ENCODE results near the gene TNRC6C.

TNRC6C gene, protein sequence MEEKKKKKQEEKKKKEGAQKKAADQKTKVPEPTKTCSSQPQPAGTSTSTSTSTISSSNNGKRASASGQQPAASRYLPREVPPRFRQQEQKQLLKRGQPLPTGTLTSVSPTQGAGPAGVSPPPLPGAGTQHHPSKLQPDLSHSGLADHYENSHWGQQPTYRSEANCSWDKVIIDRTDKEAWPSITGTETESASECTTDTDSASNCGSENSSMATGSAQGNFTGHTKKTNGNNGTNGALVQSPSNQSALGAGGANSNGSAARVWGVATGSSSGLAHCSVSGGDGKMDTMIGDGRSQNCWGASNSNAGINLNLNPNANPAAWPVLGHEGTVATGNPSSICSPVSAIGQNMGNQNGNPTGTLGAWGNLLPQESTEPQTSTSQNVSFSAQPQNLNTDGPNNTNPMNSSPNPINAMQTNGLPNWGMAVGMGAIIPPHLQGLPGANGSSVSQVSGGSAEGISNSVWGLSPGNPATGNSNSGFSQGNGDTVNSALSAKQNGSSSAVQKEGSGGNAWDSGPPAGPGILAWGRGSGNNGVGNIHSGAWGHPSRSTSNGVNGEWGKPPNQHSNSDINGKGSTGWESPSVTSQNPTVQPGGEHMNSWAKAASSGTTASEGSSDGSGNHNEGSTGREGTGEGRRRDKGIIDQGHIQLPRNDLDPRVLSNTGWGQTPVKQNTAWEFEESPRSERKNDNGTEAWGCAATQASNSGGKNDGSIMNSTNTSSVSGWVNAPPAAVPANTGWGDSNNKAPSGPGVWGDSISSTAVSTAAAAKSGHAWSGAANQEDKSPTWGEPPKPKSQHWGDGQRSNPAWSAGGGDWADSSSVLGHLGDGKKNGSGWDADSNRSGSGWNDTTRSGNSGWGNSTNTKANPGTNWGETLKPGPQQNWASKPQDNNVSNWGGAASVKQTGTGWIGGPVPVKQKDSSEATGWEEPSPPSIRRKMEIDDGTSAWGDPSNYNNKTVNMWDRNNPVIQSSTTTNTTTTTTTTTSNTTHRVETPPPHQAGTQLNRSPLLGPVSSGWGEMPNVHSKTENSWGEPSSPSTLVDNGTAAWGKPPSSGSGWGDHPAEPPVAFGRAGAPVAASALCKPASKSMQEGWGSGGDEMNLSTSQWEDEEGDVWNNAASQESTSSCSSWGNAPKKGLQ (N-terminal part only)

DNA sequence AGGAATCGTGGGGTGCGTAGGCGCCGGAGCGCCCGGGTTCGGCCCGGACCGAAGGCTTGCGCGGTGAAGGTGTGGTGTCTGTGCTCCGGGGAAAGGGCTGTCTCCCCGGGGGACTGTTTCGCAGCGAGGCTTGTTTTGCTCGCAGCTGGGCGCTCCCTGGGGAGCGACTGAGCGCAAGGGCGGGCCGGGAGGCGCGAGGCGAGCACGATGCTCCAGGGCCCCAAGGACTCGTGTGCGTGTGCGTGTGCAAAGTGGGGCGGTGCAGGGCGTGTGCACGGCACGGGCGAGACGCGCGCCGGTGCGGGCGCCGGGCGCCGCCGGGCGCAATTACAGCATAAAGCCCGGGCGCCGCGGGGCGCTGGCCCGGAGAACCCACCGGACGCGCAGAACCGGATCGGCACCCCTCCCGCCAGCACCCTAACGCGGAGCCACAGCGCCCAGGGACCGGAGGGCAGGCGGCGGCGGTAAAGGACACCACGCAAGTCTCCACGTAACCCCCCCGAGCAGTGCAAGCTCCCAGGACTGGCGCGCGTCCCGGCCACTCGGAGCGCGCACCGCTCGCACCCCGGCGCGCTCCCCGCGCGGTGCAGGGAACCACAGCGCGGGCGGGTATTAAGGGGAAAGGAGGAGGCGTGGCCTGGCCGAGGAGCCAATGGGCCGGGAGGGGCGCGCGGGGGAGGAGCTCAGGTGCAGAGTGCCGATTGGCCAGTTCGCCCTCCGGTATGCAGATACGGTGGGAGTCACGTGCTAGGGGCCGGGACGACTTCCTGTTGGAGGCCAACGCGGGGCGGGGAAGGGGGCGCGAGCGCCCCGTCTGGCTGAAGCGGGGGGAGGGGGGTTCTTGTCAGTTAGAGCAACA lies at the start of gene TNRC6C:
TSS of gene TNRC6C (plus strand) at position 847 of the 859 bp plus-strand sequence. CDS start 45,504 bp downstream, outside the sequence.
- DNase-seq, result peak; percentile 98

DNA sequence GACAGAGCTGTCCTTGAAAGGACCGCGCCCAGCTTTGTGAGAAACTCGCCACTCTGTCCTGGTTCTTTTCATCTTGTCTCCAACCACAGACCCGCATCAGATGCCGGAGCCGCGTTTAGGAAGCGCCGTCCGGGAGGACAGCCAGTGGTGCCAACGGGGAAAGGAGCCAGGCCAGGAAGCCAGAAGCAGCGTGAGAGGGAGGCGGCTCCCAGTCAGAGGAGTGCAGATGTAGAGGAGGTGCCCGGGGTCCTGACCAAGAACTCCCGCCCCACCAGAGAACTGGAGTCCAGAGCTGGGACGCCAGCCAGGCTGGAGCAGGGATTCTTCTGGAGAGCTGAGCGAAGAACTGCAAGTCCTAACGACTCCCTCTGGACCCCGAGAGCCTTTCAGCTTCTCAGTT lies 49.3 kb upstream of the TNRC6C start:
- no peak for DNase-seq

DNA sequence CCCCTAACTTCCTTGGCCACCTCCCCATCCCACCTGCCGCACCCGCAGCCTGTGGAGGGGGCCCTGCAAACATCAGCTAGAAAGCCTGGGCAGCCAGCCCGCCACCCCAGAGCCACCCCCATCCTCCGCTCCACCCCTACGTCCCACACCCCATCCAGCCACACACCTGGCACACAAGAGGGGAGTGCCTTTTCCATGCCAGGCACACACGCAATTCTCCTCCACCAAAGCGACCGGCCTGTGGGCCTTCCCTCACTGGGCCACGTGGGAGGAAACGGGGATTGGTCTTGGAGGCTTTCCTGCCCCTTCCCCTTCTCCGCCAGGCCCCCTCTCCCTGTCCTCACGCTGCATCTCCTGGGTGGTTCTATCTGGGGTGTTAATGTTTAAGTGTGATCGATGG lies 48.7 kb upstream of the TNRC6C start:
- DNase-seq, result no peak

DNA sequence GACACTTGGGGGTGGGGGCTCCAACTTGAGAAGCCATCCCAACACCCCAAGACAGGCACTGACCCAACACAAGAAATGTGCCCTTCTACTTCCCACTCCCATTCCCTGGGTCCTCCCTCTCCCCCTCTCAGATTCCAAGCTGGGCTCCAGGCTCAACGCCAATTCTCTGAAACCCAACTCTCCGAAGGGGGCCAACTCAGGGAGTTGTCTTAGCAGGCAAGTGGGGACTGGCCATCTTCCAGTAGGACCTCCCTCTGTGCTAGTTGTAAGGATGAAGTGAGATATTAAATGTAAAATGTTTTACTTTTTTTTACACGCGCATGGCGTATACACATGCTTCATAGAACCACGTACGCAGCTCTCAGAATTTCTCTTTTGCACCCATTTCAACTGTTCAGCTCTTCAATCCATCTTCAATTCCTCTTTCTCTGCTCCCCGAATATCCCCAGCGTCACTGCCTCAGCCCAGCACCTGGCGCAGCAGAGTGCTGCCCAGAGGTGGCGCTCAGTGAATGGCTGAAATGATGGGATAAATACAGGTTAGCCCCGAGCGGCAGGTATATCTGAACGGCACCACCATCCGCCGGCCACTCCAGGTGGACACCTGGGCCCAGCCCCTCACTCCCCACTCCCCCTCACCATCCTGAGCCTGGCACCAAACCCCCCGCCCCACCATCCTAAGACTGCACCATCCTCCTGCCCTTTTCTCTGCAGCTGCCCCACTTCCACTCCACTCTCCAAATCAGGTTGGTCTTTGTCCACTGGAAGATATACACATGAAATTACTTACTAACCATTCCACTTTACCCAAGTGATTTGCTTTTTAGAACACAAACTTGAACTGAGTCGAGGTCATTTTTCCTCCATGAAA lies 43.9 kb upstream of the TNRC6C start:
- no peak for DNase-seq

DNA sequence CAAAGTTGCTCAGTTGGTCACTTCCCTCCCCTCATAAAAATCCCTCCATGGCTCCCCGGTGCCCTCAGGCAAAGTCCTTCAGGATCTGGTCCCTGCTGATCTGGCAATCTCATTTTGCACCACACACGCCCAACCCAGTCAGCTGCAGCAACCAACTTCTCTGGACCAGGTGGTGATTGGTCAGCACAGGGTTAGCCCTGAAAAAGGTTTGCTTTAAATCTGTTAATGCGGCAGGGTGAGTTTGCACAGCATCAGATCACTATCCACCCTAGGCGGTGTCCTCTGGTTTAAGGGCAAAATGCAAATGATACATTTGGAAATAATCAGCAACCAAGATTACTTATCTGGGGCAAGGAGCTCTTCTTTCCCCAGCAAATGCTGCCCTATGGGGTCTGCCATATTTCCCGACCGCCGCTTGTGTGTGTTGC lies 42.9 kb upstream of the TNRC6C start:
- DNase-seq, result no peak

DNA sequence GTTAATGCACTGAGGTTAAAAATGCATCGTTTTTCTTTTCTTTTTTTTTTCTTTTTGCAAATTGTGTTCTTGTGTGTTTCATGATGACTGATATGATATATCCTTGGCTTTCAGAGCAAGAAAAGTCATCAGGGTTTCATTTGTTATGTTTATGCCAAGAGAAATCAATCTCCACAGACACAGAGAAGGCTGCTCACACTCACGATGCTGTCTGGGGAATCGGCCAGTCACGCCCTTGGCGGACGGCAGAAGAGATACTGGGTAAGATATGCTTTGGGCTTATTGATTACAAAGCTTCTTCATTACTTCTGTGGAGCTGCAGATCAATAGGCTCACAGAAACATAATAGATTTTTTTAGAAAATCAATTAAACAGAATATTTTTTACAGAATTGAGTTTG lies 42.2 kb upstream of the TNRC6C start:
- no peak for DNase-seq

DNA sequence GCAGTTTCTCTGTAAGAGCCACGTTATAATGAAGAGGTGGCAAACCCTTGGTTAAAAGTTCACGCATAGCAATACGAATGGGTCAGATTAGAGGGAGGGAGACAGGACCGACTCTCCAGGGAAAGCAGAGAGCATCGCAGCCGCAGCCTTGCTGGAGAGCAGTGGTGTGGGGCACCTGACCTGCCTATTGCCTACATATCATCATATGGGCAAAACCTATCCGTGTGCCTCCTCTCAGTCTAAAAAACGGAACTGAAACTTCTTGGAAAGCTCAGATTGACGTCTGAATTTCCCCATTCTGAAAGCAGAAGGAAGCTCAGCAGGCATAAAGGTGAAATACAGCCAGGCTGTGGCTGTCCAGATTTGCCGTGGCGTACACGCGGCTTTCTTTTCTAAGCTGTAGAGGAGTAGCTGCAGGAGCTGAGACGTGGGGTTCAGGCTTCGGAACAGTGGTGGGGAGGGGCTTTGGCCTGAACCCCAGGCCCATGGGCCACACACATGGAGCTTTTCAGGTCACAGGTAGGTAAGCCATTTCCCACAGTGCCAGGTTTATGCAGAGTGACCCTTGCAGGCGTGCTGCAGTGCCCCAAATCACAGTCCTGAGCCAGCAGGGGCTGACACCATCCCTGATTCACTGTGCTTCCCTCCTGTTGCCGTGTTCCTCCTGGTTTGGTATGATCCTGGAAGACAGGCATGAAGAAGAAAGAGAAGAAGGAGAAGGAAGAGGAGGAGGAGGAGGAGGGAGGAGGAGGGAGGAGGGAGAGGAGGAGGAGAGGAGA lies 41.6 kb upstream of the TNRC6C start:
- no peak for DNase-seq

DNA sequence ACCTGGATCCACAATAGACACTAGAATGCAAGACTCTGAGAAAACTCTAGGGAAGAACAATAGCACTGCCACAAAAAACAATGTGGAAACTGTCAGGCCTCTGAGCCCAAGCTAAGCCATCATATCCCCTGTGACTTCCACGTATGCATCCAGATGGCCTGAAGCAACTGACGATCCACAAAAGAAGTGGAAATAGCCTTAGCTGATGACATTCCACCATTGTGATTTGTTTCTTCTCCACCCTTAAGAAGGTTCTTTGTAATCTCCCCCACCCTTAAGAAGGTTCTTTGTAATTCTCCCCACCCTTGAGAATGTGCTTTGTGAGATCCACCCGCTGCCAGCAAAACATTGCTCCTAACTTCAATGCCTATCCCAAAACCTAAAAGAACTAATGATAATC lies 39.2 kb upstream of the TNRC6C start:
- no peak for DNase-seq

DNA sequence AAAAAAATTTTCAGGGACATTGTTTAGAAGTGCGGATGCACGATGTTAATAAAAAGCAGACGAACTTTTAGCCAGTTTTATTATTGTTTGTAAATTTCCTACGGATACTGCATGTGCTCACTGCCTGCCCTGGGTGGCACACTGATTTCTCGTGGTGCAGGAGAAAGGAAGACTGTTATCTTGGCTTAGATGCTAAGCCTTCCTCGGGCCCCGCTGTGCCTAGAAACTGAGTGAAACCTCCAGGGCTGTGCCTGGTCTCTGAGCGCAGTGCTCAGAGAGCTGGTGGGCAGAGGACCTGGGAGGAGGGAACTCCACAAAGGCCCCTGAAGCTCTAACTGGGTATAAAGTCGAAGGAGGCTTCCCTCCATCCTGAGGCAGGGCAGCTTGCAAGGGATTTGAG lies 35.4 kb upstream of the TNRC6C start:
- DNase-seq, result no peak

DNA sequence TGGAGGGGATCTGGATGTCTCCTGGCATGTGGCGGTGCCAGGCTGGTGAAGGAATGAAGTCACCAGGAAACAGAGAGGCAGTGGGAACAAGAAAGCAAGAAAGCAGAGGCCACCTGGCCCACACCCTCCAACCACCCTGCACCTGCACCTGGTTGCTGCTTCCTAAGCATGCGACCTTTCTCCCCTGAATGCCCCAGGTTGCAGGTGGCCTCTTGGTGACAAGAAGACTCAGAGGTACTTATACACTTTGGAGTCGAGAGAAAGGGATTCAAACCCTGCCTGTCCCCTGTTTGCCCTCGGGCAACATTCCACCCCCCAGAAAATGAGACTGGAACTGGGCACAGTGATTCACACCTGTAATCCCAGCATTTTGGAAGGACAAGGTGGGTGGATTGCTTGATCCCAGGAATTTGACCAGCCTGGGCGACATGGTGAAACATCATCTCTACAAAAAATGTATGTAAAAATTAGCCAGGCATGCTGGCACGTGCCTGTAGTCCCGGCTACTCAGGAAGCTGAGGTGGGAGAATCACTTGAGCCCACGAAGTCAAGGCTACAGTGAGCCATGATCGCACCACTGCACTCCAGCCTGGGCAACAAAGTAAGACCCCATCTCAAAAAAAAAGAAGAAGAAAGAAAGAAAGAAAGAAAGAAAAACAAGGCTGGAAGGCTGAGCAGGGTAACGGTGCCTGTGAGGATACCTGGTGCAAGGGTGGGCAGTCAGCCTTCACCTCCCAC lies 34.6 kb upstream of the TNRC6C start:
- DNase-seq, result no peak

DNA sequence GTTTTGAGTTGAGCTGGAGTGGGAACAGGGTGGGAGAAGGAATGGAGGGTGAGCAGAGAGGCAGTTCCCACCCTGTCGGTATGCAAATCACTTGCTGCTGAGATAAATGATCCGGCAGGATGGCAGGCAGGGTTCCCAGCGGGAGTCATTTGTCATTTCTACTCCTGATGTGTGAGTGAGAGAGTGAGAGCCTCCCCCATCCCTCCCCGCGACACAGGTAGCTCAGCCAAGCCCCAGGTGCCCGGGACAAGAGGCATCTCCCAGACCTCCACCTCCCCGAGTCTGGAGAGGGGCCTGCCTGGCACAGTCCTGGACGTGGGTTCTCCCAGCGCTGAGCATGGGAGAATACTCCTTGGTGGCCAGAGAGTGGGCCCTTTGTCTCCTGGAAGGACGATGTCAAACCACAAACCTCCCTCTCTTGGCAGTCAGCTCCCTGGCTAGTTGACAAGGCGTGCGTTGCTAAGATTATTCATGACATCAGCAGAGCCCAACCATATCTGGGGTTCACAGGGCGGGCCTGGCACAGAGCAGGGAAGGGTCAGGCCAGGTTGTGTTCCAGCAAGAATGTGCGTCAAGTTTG lies 33.7 kb upstream of the TNRC6C start:
- no peak for DNase-seq

DNA sequence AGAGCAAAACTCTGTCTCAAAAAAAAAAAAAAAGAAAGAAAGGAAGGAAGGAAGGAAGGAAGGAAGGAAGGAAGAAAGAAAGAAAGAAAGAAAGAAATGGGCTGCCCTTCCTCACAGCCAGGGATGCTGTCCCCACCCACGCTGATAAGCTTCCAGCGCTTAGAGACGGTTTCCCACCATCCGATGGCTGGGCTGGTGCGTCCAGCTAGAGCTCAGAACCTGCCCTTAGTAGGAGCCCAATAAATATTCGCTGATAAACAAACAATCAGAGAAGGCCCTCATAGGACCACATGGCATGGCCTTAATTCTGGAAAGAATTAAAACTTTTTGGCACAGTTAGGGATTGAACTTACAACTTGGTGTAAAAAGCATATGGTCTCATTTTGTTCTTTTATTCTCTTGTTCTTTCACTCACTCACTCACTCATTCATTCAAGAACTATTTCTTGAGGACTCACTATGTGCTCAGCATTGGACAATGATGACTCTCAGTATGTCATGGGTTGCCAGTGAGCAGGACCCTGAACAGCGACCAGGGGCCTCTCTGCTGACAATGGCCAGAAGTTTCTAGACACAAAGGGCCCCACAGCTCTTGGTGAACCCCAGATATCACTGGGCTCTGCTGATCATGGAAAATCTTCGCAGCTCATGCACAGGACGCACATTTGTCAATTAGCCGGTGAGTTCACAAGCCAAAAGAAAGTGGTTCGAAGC lies 32.5 kb upstream of the TNRC6C start:
- no peak for DNase-seq

DNA sequence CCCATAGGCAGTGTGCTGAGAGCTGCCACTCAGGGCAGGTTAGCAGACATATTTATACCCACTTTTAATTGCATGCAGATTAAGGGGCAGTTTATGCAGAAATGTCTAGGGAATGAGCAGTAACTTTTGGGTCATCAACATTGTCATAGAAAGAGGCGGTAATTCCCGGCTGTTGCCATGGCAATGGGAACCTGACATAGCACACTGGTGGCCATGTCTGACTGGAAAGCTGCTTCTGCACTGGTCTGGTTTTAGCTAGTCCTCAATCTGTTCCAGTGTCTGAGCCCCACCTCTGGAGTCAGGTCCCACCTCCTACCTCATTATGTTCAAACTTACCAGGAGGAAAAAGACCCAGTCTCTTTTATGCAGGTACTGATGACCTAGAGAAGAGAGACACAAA lies 31.5 kb upstream of the TNRC6C start:
- DNase-seq, result no peak

DNA sequence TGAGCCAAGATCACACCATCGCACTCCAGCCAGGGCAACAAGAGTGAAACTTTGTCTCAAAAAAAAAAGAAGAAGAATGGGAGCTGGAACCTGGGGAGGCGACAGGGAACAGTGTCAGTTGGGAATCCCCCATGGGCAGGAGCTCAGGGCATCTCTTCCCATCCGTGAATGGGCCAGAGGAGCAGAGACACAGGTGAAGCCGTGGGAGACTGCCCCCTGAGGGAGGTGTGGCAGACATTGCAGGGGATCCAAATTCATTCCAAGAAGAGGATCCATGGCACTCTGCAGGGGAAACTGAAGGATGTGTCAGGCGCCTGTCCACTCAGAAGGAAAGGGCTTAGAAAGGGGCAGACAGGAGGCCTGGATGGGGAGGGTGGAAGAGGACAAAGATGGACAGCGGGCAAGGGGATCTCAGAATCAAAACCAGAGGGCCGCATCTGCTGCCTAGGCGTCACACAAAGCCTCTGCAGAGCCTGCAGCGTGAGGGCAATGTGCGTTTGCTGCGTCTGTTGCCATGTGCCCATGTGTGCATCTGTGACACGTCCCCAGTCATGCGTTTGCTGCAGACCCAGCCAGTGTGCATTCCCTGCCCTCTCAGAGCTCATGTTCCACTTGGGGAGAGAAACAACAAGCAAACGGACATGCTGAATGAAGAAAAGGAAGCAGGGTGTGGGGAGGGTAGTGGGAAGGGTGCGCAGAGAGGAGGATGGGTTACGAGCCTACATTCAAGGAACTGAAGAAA lies 30.6 kb upstream of the TNRC6C start:
- DNase-seq, result no peak

DNA sequence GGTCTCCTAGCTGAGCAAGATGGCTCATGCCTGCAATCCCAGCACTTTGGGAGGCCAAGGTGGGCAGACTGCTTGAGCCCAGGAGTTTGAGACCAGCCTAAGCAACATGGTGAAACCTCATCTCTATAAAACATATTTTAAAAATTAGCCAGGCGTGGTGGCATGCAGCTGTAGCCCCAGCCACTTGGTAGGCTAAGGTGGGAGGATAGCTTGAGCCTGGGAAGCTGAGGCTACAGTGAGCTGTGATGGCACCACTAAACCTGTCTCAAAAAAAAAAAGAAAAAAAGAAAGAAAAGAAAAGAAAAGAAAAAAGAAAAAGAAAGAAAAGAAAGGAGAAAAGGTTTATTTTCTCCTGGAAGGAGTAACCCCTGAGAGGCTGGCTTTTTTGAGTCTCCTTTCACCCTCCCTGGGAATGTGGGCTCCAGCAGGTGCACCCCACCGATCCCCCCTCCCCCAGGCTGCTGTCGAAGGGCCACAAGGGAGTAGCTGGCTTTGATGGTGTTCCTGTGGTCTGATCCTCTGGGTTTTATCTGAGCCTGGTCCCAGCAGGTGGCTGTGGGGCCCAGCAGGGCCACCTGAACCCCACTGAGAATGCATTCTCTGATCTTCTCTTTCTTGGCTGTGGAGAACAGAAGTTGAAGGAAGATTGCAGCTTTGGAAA lies 29.9 kb upstream of the TNRC6C start:
- DNase-seq, result no peak

DNA sequence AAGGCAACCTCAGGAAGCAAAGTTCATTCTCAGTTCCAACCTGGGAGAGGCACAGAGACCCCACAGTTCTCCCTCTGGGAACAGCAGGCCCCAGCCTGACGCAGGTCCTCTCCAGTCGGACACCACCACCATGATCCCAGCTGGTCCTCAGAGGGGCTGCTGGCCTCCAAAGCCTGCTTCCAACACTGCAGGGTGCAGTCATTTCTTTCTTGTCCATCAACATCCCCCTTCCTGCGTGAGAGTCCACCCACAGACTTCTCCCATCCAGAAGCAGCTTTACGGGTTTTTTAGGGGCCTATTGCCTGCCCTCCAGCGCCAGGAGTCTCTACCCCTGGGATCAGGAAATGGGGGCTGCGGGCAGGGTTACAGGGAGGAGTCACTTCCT lies 29.3 kb upstream of the TNRC6C start:
- DNase-seq, result no peak

DNA sequence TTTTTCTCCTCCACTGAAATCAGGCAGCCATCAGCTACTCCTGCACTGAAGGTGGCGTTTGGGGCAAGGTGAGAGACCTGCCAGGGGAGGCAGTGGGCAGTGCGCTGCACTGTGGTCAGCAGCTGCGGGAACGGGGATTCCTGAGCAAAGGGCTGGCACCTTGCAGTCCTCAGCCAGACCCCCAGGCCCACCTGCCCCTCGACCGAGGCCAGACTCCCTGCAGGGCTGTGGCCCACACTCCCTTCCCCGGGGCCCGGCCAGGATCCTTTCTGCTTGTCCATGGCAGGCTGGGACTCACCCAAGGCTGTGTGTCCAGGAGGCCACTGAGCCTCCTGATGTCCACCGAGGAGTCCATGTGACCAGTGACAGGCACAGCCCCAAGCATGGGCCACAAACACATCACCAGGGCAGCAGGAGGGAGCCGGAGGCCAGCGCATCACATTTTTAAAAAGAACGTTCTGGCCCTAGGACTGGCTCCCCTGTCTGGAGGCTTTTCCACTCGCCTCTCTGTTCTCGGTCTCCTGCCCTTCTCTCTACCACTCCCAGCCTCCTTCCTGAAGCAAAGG lies 28.5 kb upstream of the TNRC6C start:
- DNase-seq, result no peak
